Esophagus squamous epithelium (tissue), 5 donors: ENCODE results near the gene FILIP1. TPM values are rescaled to one million over a fixed set of nuclear protein-coding genes. Genes with fewer than 3 reads are reported as not detected.

Experiments
- DNase-seq: peaks from one replicate; lab custom pipeline; 2025; lab: John Stamatoyannopoulos, UW
- H3K27ac ChIP-seq, 4 donors: fragments of 200-600 bp; sonication (generic); one replicate each; pipeline ENCODE4 v1.5.1; 2016 to 2019; ENCODE audit warnings: mild to moderate bottlenecking in 1 of 4
- H3K27me3 ChIP-seq, 4 donors: fragments of 200-600 bp; sonication (generic); 1 replicate in 3 of 4; 2 replicates in 1 of 4; pipeline versions ENCODE4 v1.5.1 to v1.6.0; 2017 to 2021; ENCODE audit warnings: antibody characterized with exemption in 1 of 4
- H3K36me3 ChIP-seq, 3 donors: fragments of 200-600 bp; sonication (generic); one replicate each; pipeline ENCODE4 v1.5.1; 2016 to 2019
- H3K4me1 ChIP-seq, 3 donors: fragments of 200-600 bp; sonication (generic); one replicate each; pipeline ENCODE4 v1.5.1; 2017 to 2019
- H3K4me3 ChIP-seq, 4 donors: fragments of 200-600 bp; sonication (generic); 1 replicate in 3 of 4; 2 replicates in 1 of 4; pipeline ENCODE4 v1.5.1; 2016 to 2019; ENCODE audit warnings: mild to moderate bottlenecking in 2 of 4, moderate library complexity in 1 of 4
- H3K9me3 ChIP-seq, 3 donors: fragments of 200-600 bp; sonication (generic); one replicate each; pipeline ENCODE4 v1.5.1; 2016 to 2019
- CTCF ChIP-seq, 6 experiments: fragments of 450-650 bp in 4 of 6; fragments of 200-600 bp in 2 of 6; sonication (generic) in 2 of 6; IDR thresholded peaks; one replicate each; pipeline ENCODE4 v1.5.1; 2016 to 2019; ENCODE audit warnings: antibody characterized with exemption in 6 of 6, mild to moderate bottlenecking in 4 of 6, moderate library complexity in 4 of 6
- POLR2A ChIP-seq, 4 donors: fragments of 450-650 bp; IDR thresholded peaks; one replicate each; pipeline ENCODE4 v1.6.1; 2017; ENCODE audit warnings: antibody characterized with exemption in 4 of 4, mild to moderate bottlenecking in 4 of 4, moderate library complexity in 3 of 4
- WGBS, 2 donors: methylation state at CpG; one replicate each; pipeline ENCODE4 v1.1.5; 2018; 5-methylcytosine and 5-hydroxymethylcytosine counted together
- intact Hi-C: fragments of 100-400 bp; cut with DNase I; formaldehyde crosslinking; loops from one replicate; pipeline ENCODE4 v1.15.0; 2022
- total RNA-seq, 4 donors: library from RNA; depleted of rRNA; stranded (reverse); fragments of >200 nt; gene quantifications; one replicate each; pipeline ENCODE4 v1.1.0, GENCODE V29; 2016
- donor health status: DM: yes; HTN: yes; CAD: no.

FILIP1 gene
- total RNA-seq, 4 donors from 2014 or later = 0.49 to 13.4 (median 2.3) TPM

GRCh38 chr6:75419980-75420379, 73.6 kb downstream of the FILIP1 start:
- Histone ChIP-seq H3K27ac (no peak overlapping the region), H3K4me3 (no peak overlapping the region), H3K36me3 (no peaks in the 10 kb centered on the region), H3K27me3 (no peaks in the 10 kb centered on the region), H3K4me1 (peaks cover 0 to 18% (median 0%) of the 10 kb centered on the region in 3 donors), H3K9me3 (no peaks in the 10 kb centered on the region)
- intact Hi-C loops = no loop called here
- TF ChIP-seq POLR2A (IDR thresholded peaks at IDR 0.05) (no peak), CTCF (IDR thresholded peaks at IDR 0.05) (no peak)
- 70 to 78% methylated on average over 1 of the region's 1 CpG for WGBS, 2 donors
- DNase-seq = no peak

- WGBS, 2 donors = 84 to 95% methylated on average over 3 of the region's 3 CpGs
- peaks cover 0 to 19% (median 0%) of the 10 kb centered on the region in 3 donors for H3K4me1 ChIP-seq
- H3K9me3 ChIP-seq = no peaks in the 10 kb centered on the region
- H3K4me3 ChIP-seq = no peak overlapping the region
- DNase-seq = no peak
- no peaks in the 10 kb centered on the region for H3K36me3 ChIP-seq
- intact Hi-C loops = no loop called here
- no peaks in the 10 kb centered on the region for H3K27me3 ChIP-seq
- no peak overlapping the region for H3K27ac ChIP-seq
- TF ChIP-seq CTCF (IDR thresholded peaks at IDR 0.05) (no peak), POLR2A (IDR thresholded peaks at IDR 0.05) (no peak)
These were observed 74.2 kb downstream of the FILIP1 start for GRCh38 chr6:75419416-75419815.

- TF ChIP-seq CTCF (IDR thresholded peaks at IDR 0.05) = no peak
- no peak for TF ChIP-seq POLR2A (IDR thresholded peaks at IDR 0.05)
- Histone ChIP-seq H3K27me3 (no peaks in the 10 kb centered on the region), H3K9me3 (no peaks in the 10 kb centered on the region), H3K36me3 (no peaks in the 10 kb centered on the region), H3K4me3 (no peak overlapping the region), H3K27ac (no peak overlapping the region), H3K4me1 (peaks cover 0 to 27% (median 0%) of the 10 kb centered on the region in 3 donors)
- intact Hi-C loops = no loop called here
- DNase-seq = no peak
These were observed 75.4 kb downstream of the FILIP1 start for GRCh38 chr6:75418233-75418632.

- Histone ChIP-seq H3K4me3 (no peak overlapping the region), H3K4me1 (peaks cover 0 to 27% (median 0%) of the 10 kb centered on the region in 3 donors), H3K27me3 (no peaks in the 10 kb centered on the region), H3K9me3 (no peaks in the 10 kb centered on the region), H3K27ac (no peak overlapping the region), H3K36me3 (no peaks in the 10 kb centered on the region)
- DNase-seq = no peak
- TF ChIP-seq CTCF (IDR thresholded peaks at IDR 0.05) (no peak), POLR2A (IDR thresholded peaks at IDR 0.05) (no peak)
- intact Hi-C loops = no loop called here
- 51 to 77% methylated on average over 1 of the region's 1 CpG for whole genome bisulfite sequencing, 2 donors
These were observed 77.2 kb downstream of the FILIP1 start for GRCh38 chr6:75416443-75416842.

- TF ChIP-seq CTCF (IDR thresholded peaks at IDR 0.05) (no peak), POLR2A (IDR thresholded peaks at IDR 0.05) (no peak)
- WGBS, 2 donors = 70 to 100% methylated on average over 1 of the region's 1 CpG
- no peaks in the 10 kb centered on the region for H3K36me3 ChIP-seq
- intact Hi-C loops = no loop called here
- H3K27me3 ChIP-seq = no peaks in the 10 kb centered on the region
- H3K4me3 ChIP-seq = no peak overlapping the region
- H3K4me1 ChIP-seq = peaks cover 0 to 27% (median 0%) of the 10 kb centered on the region in 3 donors
- no peak overlapping the region for H3K27ac ChIP-seq
- no peaks in the 10 kb centered on the region for H3K9me3 ChIP-seq
- DNase-seq = no peak
These were observed 77.8 kb downstream of the FILIP1 start for GRCh38 chr6:75415804-75416203.
